A673 (cell line): ENCODE results near the gene SFT2D2. TPM values are rescaled to one million over a fixed set of nuclear protein-coding genes. Genes with fewer than 3 reads are reported as not detected.
A peak's percentile ranks its signal among the peaks of the same experiment; 100 is the strongest.
"Not testable (repeated sequence)": the region's sequence is repeated elsewhere in the genome, so short reads cannot be mapped to it uniquely, and the experiment has no call there.

ENCODE experiments used
- BruUV-seq: library from RNA; stranded (reverse); fragments of 400-500 nt; replicated peaks from 2 replicates; lab custom pipeline; 2021; lab: Mats Ljungman, UMichigan
- CTCF ChIA-PET: fragments of 300-600 bp; sonication (Branson Sonifier 250); formaldehyde crosslinking; loops from one replicate; lab custom pipeline; 2022; ENCODE audit warnings: antibody characterized with exemption; lab: Charles Lee
- POLR2A ChIA-PET: fragments of 300-600 bp; sonication (Branson Sonifier 250); formaldehyde crosslinking; loops from one replicate; lab custom pipeline; 2022; ENCODE audit warnings: antibody characterized with exemption; ENCODE audit not compliant: low non-redundant PET; lab: Charles Lee
- DNase-seq: peaks from one replicate; pipeline ENCODE4 v3.0.0-alpha.2; 2015; ENCODE audit warnings: low spot score
- H3K27ac ChIP-seq: fragments of 200-600 bp; sonication (generic); 2 replicates; pipeline ENCODE4 v1.5.1; 2016; ENCODE audit warnings: mixed run types, low read depth, mild to moderate bottlenecking, mixed read lengths, antibody characterized with exemption, low read length; ENCODE audit not compliant: poor library complexity, severe bottlenecking
- H3K27me3 ChIP-seq: fragments of 200-600 bp; sonication (generic); replicated peaks from 2 replicates; pipeline ENCODE4 v1.6.1; 2017; ENCODE audit warnings: mixed run types, low read depth, mild to moderate bottlenecking, mixed read lengths, antibody characterized with exemption, low read length; ENCODE audit not compliant: insufficient read depth, poor library complexity
- H3K36me3 ChIP-seq: fragments of 200-600 bp; sonication (generic); 2 replicates; pipeline ENCODE4 v1.6.1; 2016; ENCODE audit warnings: mixed run types, mild to moderate bottlenecking, mixed read lengths, antibody characterized with exemption, low read length; ENCODE audit not compliant: insufficient read depth, poor library complexity, severe bottlenecking
- H3K4me1 ChIP-seq: fragments of 200-600 bp; sonication (generic); 2 replicates; pipeline ENCODE4 v1.6.1; 2017; ENCODE audit warnings: mixed run types, mild to moderate bottlenecking, mixed read lengths, antibody characterized with exemption, low read length; ENCODE audit not compliant: insufficient read depth, poor library complexity, severe bottlenecking
- H3K4me3 ChIP-seq: fragments of 200-600 bp; sonication (generic); 2 replicates; pipeline ENCODE4 v1.5.1; 2016; ENCODE audit warnings: low read depth, mixed run types, mild to moderate bottlenecking, mixed read lengths, low read length; ENCODE audit not compliant: poor library complexity, severe bottlenecking
- H3K9me3 ChIP-seq: fragments of 200-600 bp; sonication (generic); 2 replicates; pipeline ENCODE4 v1.6.1; 2016; ENCODE audit warnings: mixed run types, low read depth, mild to moderate bottlenecking, mixed read lengths, antibody characterized with exemption, low read length; ENCODE audit not compliant: poor library complexity, severe bottlenecking
- CTCF ChIP-seq: fragments of 300-800, 200-600 bp; sonication (generic); conservative IDR thresholded peaks from 2 replicates; pipeline ENCODE4 v1.5.1; 2017; ENCODE audit warnings: low read depth, mild to moderate bottlenecking, antibody characterized with exemption, low read length, moderate library complexity, mixed read lengths
- EZH2 ChIP-seq: fragments of 200-600 bp; sonication (generic); IDR thresholded peaks from 2 replicates; pipeline ENCODE4 v1.6.1; 2017; ENCODE audit warnings: borderline replicate concordance, low read depth, mild to moderate bottlenecking, mixed read lengths, antibody characterized with exemption, low read length; ENCODE audit not compliant: poor library complexity, severe bottlenecking
- intact Hi-C: fragments of 100-400 bp; cut with micrococcal nuclease; formaldehyde crosslinking; loops from one replicate; pipeline ENCODE4 v1.10.0; 2022; ENCODE audit not compliant: unreplicated experiment
- total RNA-seq: library from RNA; stranded (reverse); gene quantifications from 2 replicates; pipeline ENCODE4 v1.2.3, GENCODE V29; 2021

SFT2D2 gene
- total RNA-seq, 1 experiment from 2014 or later: 62.8 TPM

- ChIA-PET POLR2A (no interaction called here), CTCF (no interaction called here)
- DNase-seq: no peak
- peaks cover 3% of the 10 kb centered on the region for H3K4me1 ChIP-seq
- H3K27me3 ChIP-seq: no peaks in the 10 kb centered on the region
- H3K27ac ChIP-seq: no peak overlapping the region
- H3K4me3 ChIP-seq: no peak overlapping the region
- no peak for TF ChIP-seq CTCF
- no peak for TF ChIP-seq EZH2
- H3K9me3 ChIP-seq: no peaks in the 10 kb centered on the region
- intact Hi-C loops: no loop called here
- H3K36me3 ChIP-seq: peaks cover 43% of the 10 kb centered on the region
- no TSS peak for BruUV-seq
Measured at GRCh38 chr1:168199056-168199455, 26.7 kb upstream of the SFT2D2 start.

DNA sequence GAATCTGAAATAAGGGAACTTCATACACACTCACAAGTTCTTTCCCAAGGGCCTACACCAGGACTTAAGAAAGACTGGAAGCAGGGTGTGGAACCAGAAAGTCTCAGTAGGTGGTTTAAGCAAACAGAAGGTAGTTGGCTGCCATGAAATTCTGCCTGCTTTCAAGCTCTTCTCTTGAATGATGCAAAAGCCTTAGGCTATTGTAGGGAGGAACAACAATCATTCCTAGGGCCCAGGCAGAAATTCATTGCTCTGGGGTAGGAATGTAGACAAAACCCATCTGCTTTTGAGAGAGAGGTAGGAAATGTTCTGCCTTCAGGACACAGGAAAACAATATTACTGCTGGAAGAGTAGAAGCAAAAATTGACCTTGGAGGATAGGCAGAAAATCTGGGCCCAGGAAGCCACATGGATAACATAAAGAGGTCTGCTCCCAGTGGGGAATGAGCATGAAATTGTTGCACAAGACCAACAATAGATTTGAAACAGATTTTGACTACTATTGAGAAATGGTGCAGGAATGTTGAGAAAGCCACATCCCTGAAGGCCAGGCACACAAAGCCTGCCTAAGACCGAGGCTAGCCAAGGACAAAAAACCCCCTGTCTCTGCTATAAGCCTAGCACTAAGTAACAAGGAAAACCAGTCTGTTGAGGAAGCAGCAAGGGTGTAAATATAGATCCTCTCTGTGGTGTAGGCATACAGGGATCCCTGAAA, 22.7 kb upstream of the SFT2D2 start:
- POLR2A ChIA-PET: no interaction called here
- Histone ChIP-seq H3K4me1 (peaks cover 3% of the 10 kb centered on the region), H3K27ac (peak overlapping the region; percentile 48), H3K27me3 (no peaks in the 10 kb centered on the region), H3K36me3 (peaks cover 30% of the 10 kb centered on the region), H3K9me3 (no peaks in the 10 kb centered on the region), H3K4me3 (no peak overlapping the region)
- peak; percentile 55 for DNase-seq
- TF ChIP-seq EZH2 (no peak), CTCF (no peak)
- no TSS peak for BruUV-seq
- CTCF ChIA-PET: interaction anchor here (0.7 kb wide), 1 partner anchor 383 kb away, joined by 3 read pairs; no protein-coding TSS in a partner anchor
- intact Hi-C loops: no loop called here

GRCh38 chr1:168206111-168206510, 19.7 kb upstream of the SFT2D2 start:
- no peak for TF ChIP-seq EZH2
- TF ChIP-seq CTCF: no peak
- no peaks in the 10 kb centered on the region for H3K27me3 ChIP-seq
- peaks cover 9% of the 10 kb centered on the region for H3K36me3 ChIP-seq
- ChIA-PET CTCF (no interaction called here), POLR2A (no interaction called here)
- no peak for DNase-seq
- H3K9me3 ChIP-seq: no peaks in the 10 kb centered on the region
- H3K27ac ChIP-seq: no peak overlapping the region
- peaks cover 3% of the 10 kb centered on the region for H3K4me1 ChIP-seq
- no TSS peak for BruUV-seq
- no peak overlapping the region for H3K4me3 ChIP-seq
- intact Hi-C loops: no loop called here

DNA sequence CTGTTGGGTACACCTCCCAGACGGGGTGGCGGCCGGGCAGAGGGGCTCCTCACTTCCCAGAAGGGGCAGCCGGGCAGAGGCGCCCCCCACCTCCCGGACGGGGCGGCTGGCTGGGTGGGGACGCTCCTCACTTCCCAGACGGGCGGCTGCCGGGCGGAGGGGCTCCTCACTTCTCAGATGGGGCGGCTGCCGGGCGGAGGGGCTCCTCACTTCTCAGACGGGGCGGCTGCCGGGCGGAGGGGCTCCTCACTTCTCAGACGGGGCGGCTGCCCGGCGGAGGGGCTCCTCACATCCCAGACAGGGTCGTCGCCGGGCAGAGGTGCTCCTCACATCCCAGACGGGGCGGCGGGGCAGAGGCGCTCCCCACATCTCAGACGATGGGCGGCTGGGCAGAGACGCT, 18.1 kb upstream of the SFT2D2 start:
- BruUV-seq, CTCF ChIA-PET, H3K4me3 ChIP-seq, POLR2A ChIA-PET, H3K9me3 ChIP-seq, H3K4me1 ChIP-seq, H3K36me3 ChIP-seq, intact Hi-C loops, H3K27me3 ChIP-seq, DNase-seq, H3K27ac ChIP-seq: not testable (repeated sequence)
